Activated naive CD4-positive, alpha-beta T cell treated with anti-CD3 and anti-CD28 coated beads, Interleukin-2, amount 50 U/mL, for 72 hours (primary cell): Measurements from ENCODE around the gene LRR1. TPM values are rescaled to one million over a fixed set of nuclear protein-coding genes. Genes with fewer than 3 reads are reported as not detected.

Experiments used
- ATAC-seq, 2 donors: fragments of 150-1000 bp; cut with Tn5 transposase; 2 replicates each; pipeline ENCODE4 v1.10.0; 2021; ENCODE audit warnings: mild to moderate bottlenecking in 2 of 2, moderate library complexity in 2 of 2
- DNase-seq, 2 donors: peaks; one replicate each; pipeline ENCODE4 v3.0.0; 2021 to 2022; ENCODE audit warnings: low spot score in 2 of 2
- H3K27ac Mint-ChIP-seq, 2 donors: one replicate each; pipeline ENCODE4 v1.8.0; 2022; ENCODE audit warnings: mild to moderate bottlenecking in 2 of 2, mixed read lengths in 2 of 2
- H3K36me3 Mint-ChIP-seq, 2 donors: one replicate each; pipeline ENCODE4 v1.8.0; 2022; ENCODE audit warnings: mixed read lengths in 2 of 2
- H3K9me3 Mint-ChIP-seq, 2 donors: one replicate each; pipeline ENCODE4 v1.8.0; 2022; ENCODE audit warnings: mixed read lengths in 2 of 2
- total RNA-seq, 2 donors: library from RNA; stranded (reverse); gene quantifications; one replicate each; pipeline ENCODE4 v1.2.3, GENCODE V29; 2022

Gene LRR1
- total RNA-seq, 2 donors from 2014 or later, result 23.3 to 47.4 TPM

GRCh38 chr14:49619730-49620129 lies 21.0 kb downstream of the LRR1 start:
- no peak for ATAC-seq
- H3K9me3 Mint-ChIP-seq, result no peaks in the 10 kb centered on the region

GRCh38 chr14:49620182-49621113 lies 21.7 kb downstream of the LRR1 start, which contains the start of the genes MGAT2 and RPL36AL:
MGAT2 (plus strand) TSS chr14:49620799; CDS start chr14:49621269, 470 bp downstream.
RPL36AL (minus strand) TSS chr14:49620626; CDS start chr14:49619104, 1,522 bp downstream.
- DNase-seq (peak; percentile 92 to 99), ATAC-seq (peak; percentile 93 to 96)
- peak within 1 kb of the TSS; percentile 98 for H3K27ac Mint-ChIP-seq
- peaks cover 41% of the 10 kb centered on the region in 2 donors for H3K36me3 Mint-ChIP-seq
- H3K9me3 Mint-ChIP-seq, result no peaks in the 10 kb centered on the region

More at GRCh38 chr14:49619730-49620129, 21.0 kb downstream of the LRR1 start:
- Mint-ChIP-seq H3K27ac (peak overlapping the region; percentile 98), H3K36me3 (peaks cover 41% of the 10 kb centered on the region in 2 donors)
- no peak for DNase-seq

- H3K27ac Mint-ChIP-seq, result peak overlapping the region; percentile 98
- no peaks in the 10 kb centered on the region for H3K9me3 Mint-ChIP-seq
- peak; percentile 10 to 18 for ATAC-seq
- peak in 1 of 2 donors; percentile 65 for DNase-seq
- peaks cover 41% of the 10 kb centered on the region in 2 donors for H3K36me3 Mint-ChIP-seq
Measured at GRCh38 chr14:49621114-49621881, 22.6 kb downstream of the LRR1 start.

GRCh38 chr14:49622022-49622607 lies 23.4 kb downstream of the LRR1 start:
- ATAC-seq (no peak), DNase-seq (no peak)
- no peaks in the 10 kb centered on the region for H3K9me3 Mint-ChIP-seq
- H3K36me3 Mint-ChIP-seq, result peaks cover 43 to 45% of the 10 kb centered on the region in 2 donors
- H3K27ac Mint-ChIP-seq, result peak overlapping the region; percentile 69 to 98

GRCh38 chr14:49623387-49623786 lies 24.6 kb downstream of the LRR1 start:
- no peaks in the 10 kb centered on the region for H3K9me3 Mint-ChIP-seq
- peak overlapping the region; percentile 44 to 63 for H3K27ac Mint-ChIP-seq
- ATAC-seq (no peak), DNase-seq (no peak)
- H3K36me3 Mint-ChIP-seq, result peaks cover 41 to 44% of the 10 kb centered on the region in 2 donors

- Mint-ChIP-seq H3K36me3 (peaks cover 34 to 36% of the 10 kb centered on the region in 2 donors), H3K9me3 (no peaks in the 10 kb centered on the region), H3K27ac (peak overlapping the region; percentile 44 to 63)
- ATAC-seq (peak in 1 of 2 donors; percentile 6), DNase-seq (no peak)
Measured at GRCh38 chr14:49623941-49624839, 25.4 kb downstream of the LRR1 start.

GRCh38 chr14:49633640-49634546 lies 35.2 kb downstream of the LRR1 start:
- H3K36me3 Mint-ChIP-seq, result peaks cover 28 to 37% of the 10 kb centered on the region in 2 donors
- H3K9me3 Mint-ChIP-seq, result no peaks in the 10 kb centered on the region
- peak; percentile 92 to 93 for DNase-seq
- peak; percentile 81 to 86 for ATAC-seq
- H3K27ac Mint-ChIP-seq, result peak overlapping the region; percentile 93 to 99

- DNase-seq, result peak; percentile 68 to 71
- peak; percentile 48 to 53 for ATAC-seq
- Mint-ChIP-seq H3K27ac (peak within 1 kb of the TSS; percentile 93 to 100), H3K36me3 (peaks cover 31 to 40% of the 10 kb centered on the region in 2 donors), H3K9me3 (no peaks in the 10 kb centered on the region)
Measured at GRCh38 chr14:49634547-49635334, 36.0 kb downstream of the LRR1 start, which contains the start of gene DNAAF2. DNAAF2 (minus strand) TSS chr14:49635244; CDS start chr14:49635149, 95 bp downstream.

GRCh38 chr14:49636866-49637265 lies 38.1 kb downstream of the LRR1 start:
- Mint-ChIP-seq H3K9me3 (no peaks in the 10 kb centered on the region), H3K36me3 (peaks cover 31 to 45% of the 10 kb centered on the region in 2 donors), H3K27ac (peak overlapping the region; percentile 69 to 93)
- DNase-seq, result no peak
- ATAC-seq, result no peak

GRCh38 chr14:49637534-49638078 lies 38.9 kb downstream of the LRR1 start:
- Mint-ChIP-seq H3K27ac (peak overlapping the region in 1 of 2 donors; percentile 47), H3K36me3 (peaks cover 31 to 45% of the 10 kb centered on the region in 2 donors)
- ATAC-seq, result no peak

GRCh38 chr14:49640540-49641417 lies 42.0 kb downstream of the LRR1 start:
- Mint-ChIP-seq H3K9me3 (no peaks in the 10 kb centered on the region), H3K36me3 (peaks cover 16 to 39% of the 10 kb centered on the region in 2 donors), H3K27ac (no peak overlapping the region)
- no peak for ATAC-seq
- DNase-seq, result no peak

More at GRCh38 chr14:49637534-49638078, 38.9 kb downstream of the LRR1 start:
- no peak for DNase-seq
- no peaks in the 10 kb centered on the region for H3K9me3 Mint-ChIP-seq

- DNase-seq, result no peak
- H3K36me3 Mint-ChIP-seq, result peaks cover 10 to 34% of the 10 kb centered on the region in 2 donors
- no peaks in the 10 kb centered on the region for H3K9me3 Mint-ChIP-seq
- no peak for ATAC-seq
- peak overlapping the region; percentile 31 to 49 for H3K27ac Mint-ChIP-seq
Measured at GRCh38 chr14:49641697-49642129, 43.0 kb downstream of the LRR1 start.

- H3K36me3 Mint-ChIP-seq, result peaks cover 7 to 34% of the 10 kb centered on the region in 2 donors
- peak overlapping the region; percentile 31 to 49 for H3K27ac Mint-ChIP-seq
- no peak for DNase-seq
- ATAC-seq, result no peak
- H3K9me3 Mint-ChIP-seq, result no peaks in the 10 kb centered on the region
Measured at GRCh38 chr14:49642163-49642562, 43.4 kb downstream of the LRR1 start.
